MM.1S (cell line): ENCODE data around the gene CMTM7.

Experiments
- CTCF ChIP-seq: fragments of 300-600 bp; sonication (generic); IDR thresholded peaks from 2 replicates; pipeline ENCODE4 v1.5.1; 2016; ENCODE audit warnings: antibody characterized with exemption, low read length, mixed read lengths
- EZH2 ChIP-seq: fragments of 300-600 bp; sonication (generic); optimal IDR thresholded peaks from 2 replicates; pipeline ENCODE3; 2017; ENCODE audit warnings: low read depth, mild to moderate bottlenecking, antibody characterized with exemption, low read length, mixed read lengths

- TF ChIP-seq CTCF: no peak
- TF ChIP-seq EZH2: no peak
These were observed 46.2 kb downstream of the CMTM7 start for GRCh38 chr3:32437896-32438295.
